ENCODE results near the gene ZNF124.

GRCh38 chr1:247113733-247114271 is 58.0 kb downstream of the ZNF124 start:
- no peak for TF ChIP-seq CTCF (IDR thresholded peaks at IDR 0.05)
- no peak for TF ChIP-seq POLR2A (IDR thresholded peaks at IDR 0.05)

Data from lower leg skin (tissue), 3 donors.